K562 (cell line): ENCODE data around the gene RNPEPL1. TPM values are rescaled to one million over a fixed set of nuclear protein-coding genes. Genes with fewer than 3 reads are reported as not detected.

Source experiments
- CREBBP ChIP-seq: IDR thresholded peaks from one replicate; pipeline ENCODE4 v1.6.1; 2012; ENCODE audit warnings: low read depth, mild to moderate bottlenecking, control low read depth, inconsistent platforms, low read length
- FOXA3 ChIP-seq, 2 experiments: fragments of 450-650 bp in 1 of 2; sonication (generic) in 1 of 2; formaldehyde crosslinking; IDR thresholded peaks in 1 of 2; conservative IDR thresholded peaks in 1 of 2; 2 replicates each; pipeline versions ENCODE4 v1.4.0 to v1.8.0; 2020 to 2022; ENCODE audit warnings: mild to moderate bottlenecking in 2 of 2, missing genetic modification reagents in 1 of 2
- GTF2E2 ChIP-seq: fragments of 200-800 bp; sonication (Bioruptor generic); IDR thresholded peaks from 2 replicates; pipeline ENCODE4 v1.6.1; 2016; ENCODE audit warnings: missing genetic modification characterization, missing compliant biosample characterization
- KAT8 ChIP-seq: fragments of 450-650 bp; IDR thresholded peaks from 2 replicates; pipeline ENCODE4 v1.6.1; 2016; ENCODE audit warnings: low read depth, mild to moderate bottlenecking
- NONO ChIP-seq, 2 experiments: fragments of 200-400 bp in 1 of 2; fragments of 450-650 bp in 1 of 2; formaldehyde crosslinking in 1 of 2; IDR thresholded peaks; 2 replicates each; pipeline ENCODE4 v1.6.1; 2017; ENCODE audit warnings: low read depth in 2 of 2, mild to moderate bottlenecking in 2 of 2, moderate library complexity in 2 of 2, low read length in 1 of 2
- ZNF583 ChIP-seq: fragments of 250-450 bp; sonication (Bioruptor Pico); IDR thresholded peaks from 2 replicates; pipeline ENCODE4 v1.4.0; 2020
- ZNF778 ChIP-seq: fragments of 450-650 bp; formaldehyde crosslinking; IDR thresholded peaks from 2 replicates; pipeline ENCODE4 v1.4.0; 2020; ENCODE audit warnings: mild to moderate bottlenecking, moderate library complexity
- polyA plus RNA-seq, 8 experiments: library from polyadenylated mRNA; depleted of rRNA in 4 of 8; stranded (reverse) in 5 of 8; unstranded in 3 of 8; fragments of >200 nt; fragmentation: Nextera tagmentation in 2 of 8; fragmentation: Illumina TruSeq in 1 of 8; extraction: Ambion mirVana in 2 of 8; extraction: Trizol in 1 of 8; gene quantifications; 2 replicates each; pipeline versions ENCODE4 v1.2.1 to v1.2.3, GENCODE V29; 2011 to 2014; ENCODE audit warnings: inconsistent platforms in 1 of 8, missing spikeins in 1 of 8
- total RNA-seq, 7 experiments: library from RNA; depleted of rRNA in 6 of 7; stranded (reverse); fragments of >200 nt in 6 of 7; fragmentation: Illumina TruSeq in 2 of 7; extraction: Trizol in 2 of 7; gene quantifications; 2 replicates each; pipeline versions ENCODE4 v1.2.1 to v1.2.3, GENCODE V29; 2011 to 2021; ENCODE audit warnings: low replicate concordance in 1 of 7
- TF ChIP-seq, protein P1 (sequence below): fragments of 250-450 bp; sonication (Bioruptor Pico); IDR thresholded peaks from 2 replicates; pipeline ENCODE4 v1.4.0; 2020; ENCODE audit warnings: mild to moderate bottlenecking, moderate library complexity, borderline replicate concordance
- TF ChIP-seq, protein P2 (sequence below): fragments of 450-650 bp; IDR thresholded peaks from 2 replicates; pipeline ENCODE4 v1.6.1; 2014; ENCODE audit warnings: low read depth, mild to moderate bottlenecking, moderate library complexity, borderline replicate concordance
- TF ChIP-seq, protein P3 (sequence below), 2 experiments: fragments of 450-650 bp; formaldehyde crosslinking in 1 of 2; IDR thresholded peaks; 2 replicates each; pipeline versions ENCODE4 v1.4.0 to v1.6.1; 2014 to 2020; ENCODE audit warnings: mild to moderate bottlenecking in 2 of 2, borderline replicate concordance in 1 of 2, low read depth in 1 of 2
- TF ChIP-seq, protein P4 (sequence below): IDR thresholded peaks from 2 replicates; pipeline ENCODE4 v1.6.1; 2014; ENCODE audit warnings: antibody characterized with exemption

RNPEPL1 gene
- total and polyA plus RNA-seq, 9 of the 15 experiments (the other 6 are each of a cell fraction or from before 2014, with no cell fraction given), result 0.07 to 38.7 (median 5.6) TPM

DNA sequence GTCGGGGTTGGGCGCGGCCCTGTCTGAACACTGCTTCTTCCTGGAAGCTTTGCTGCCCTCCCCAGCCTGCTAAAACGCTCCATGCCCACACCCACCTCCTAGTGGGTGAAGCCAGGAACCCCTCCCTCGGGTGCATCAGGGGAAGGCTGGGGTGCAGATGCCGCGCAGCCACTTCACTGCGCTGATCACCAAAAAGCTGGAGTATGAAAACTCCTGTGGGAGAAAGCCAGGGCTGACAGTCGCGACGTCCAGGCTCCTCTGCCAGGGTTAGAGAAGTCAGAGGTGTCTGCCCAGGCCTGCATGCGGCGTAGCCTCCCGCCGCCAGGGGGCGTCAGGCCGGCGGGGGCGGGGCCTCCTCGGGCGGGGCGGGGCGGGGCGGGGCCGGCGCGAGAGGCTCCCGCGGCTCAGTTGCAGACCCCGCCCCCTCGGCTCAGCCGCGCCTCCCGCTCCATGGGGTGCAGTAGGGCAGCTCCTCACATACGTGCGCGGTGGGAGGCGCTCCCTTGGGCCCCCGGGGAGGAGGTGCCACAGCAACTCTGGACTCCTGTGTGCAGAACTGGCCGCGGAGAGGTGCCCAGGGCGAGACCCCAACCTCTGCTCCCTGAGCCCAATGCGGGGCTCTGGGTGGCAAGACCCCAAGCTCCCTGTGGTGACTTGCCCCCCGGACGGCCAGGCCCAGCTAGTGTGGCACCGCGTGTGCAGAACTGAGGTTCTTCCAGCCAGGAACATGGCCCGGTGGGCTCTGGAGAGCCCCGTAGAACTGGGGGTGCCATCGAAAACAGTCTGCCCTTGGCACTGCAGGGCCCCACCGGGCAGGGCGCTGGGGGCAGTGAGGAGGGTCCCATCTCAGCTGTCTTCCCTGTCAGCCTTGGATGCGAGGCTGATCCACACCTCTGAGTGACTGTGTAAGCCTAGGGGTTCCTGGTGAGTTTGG lies 1.8 kb upstream of the RNPEPL1 start (continued):
- TF ChIP-seq FOXA3 (CRISPR knock-in tag; conservative IDR thresholded peaks at IDR 0.05 in 1 of 2, IDR thresholded peaks at IDR 0.05 in 1 of 2), result no peak
- TF ChIP-seq ZNF778 (CRISPR knock-in tag), result no peak
- TF ChIP-seq, protein P1, sequence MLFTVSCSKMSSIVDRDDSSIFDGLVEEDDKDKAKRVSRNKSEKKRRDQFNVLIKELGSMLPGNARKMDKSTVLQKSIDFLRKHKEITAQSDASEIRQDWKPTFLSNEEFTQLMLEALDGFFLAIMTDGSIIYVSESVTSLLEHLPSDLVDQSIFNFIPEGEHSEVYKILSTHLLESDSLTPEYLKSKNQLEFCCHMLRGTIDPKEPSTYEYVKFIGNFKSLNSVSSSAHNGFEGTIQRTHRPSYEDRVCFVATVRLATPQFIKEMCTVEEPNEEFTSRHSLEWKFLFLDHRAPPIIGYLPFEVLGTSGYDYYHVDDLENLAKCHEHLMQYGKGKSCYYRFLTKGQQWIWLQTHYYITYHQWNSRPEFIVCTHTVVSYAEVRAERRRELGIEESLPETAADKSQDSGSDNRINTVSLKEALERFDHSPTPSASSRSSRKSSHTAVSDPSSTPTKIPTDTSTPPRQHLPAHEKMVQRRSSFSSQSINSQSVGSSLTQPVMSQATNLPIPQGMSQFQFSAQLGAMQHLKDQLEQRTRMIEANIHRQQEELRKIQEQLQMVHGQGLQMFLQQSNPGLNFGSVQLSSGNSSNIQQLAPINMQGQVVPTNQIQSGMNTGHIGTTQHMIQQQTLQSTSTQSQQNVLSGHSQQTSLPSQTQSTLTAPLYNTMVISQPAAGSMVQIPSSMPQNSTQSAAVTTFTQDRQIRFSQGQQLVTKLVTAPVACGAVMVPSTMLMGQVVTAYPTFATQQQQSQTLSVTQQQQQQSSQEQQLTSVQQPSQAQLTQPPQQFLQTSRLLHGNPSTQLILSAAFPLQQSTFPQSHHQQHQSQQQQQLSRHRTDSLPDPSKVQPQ (CRISPR knock-in tag), result no peak
- TF ChIP-seq KAT8, result no peak
- TF ChIP-seq, protein P2, sequence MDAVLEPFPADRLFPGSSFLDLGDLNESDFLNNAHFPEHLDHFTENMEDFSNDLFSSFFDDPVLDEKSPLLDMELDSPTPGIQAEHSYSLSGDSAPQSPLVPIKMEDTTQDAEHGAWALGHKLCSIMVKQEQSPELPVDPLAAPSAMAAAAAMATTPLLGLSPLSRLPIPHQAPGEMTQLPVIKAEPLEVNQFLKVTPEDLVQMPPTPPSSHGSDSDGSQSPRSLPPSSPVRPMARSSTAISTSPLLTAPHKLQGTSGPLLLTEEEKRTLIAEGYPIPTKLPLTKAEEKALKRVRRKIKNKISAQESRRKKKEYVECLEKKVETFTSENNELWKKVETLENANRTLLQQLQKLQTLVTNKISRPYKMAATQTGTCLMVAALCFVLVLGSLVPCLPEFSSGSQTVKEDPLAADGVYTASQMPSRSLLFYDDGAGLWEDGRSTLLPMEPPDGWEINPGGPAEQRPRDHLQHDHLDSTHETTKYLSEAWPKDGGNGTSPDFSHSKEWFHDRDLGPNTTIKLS, result no peak
- TF ChIP-seq, protein P3, sequence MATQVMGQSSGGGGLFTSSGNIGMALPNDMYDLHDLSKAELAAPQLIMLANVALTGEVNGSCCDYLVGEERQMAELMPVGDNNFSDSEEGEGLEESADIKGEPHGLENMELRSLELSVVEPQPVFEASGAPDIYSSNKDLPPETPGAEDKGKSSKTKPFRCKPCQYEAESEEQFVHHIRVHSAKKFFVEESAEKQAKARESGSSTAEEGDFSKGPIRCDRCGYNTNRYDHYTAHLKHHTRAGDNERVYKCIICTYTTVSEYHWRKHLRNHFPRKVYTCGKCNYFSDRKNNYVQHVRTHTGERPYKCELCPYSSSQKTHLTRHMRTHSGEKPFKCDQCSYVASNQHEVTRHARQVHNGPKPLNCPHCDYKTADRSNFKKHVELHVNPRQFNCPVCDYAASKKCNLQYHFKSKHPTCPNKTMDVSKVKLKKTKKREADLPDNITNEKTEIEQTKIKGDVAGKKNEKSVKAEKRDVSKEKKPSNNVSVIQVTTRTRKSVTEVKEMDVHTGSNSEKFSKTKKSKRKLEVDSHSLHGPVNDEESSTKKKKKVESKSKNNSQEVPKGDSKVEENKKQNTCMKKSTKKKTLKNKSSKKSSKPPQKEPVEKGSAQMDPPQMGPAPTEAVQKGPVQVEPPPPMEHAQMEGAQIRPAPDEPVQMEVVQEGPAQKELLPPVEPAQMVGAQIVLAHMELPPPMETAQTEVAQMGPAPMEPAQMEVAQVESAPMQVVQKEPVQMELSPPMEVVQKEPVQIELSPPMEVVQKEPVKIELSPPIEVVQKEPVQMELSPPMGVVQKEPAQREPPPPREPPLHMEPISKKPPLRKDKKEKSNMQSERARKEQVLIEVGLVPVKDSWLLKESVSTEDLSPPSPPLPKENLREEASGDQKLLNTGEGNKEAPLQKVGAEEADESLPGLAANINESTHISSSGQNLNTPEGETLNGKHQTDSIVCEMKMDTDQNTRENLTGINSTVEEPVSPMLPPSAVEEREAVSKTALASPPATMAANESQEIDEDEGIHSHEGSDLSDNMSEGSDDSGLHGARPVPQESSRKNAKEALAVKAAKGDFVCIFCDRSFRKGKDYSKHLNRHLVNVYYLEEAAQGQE (IDR thresholded peaks at IDR 0.05; ENCODE audit: borderline replicate concordance), result no peak
- TF ChIP-seq, protein P3 (CRISPR knock-in tag; IDR thresholded peaks at IDR 0.05; ENCODE audit: low read depth), result no peak
- TF ChIP-seq ZNF583 (CRISPR knock-in tag), result no peak
- no peak for TF ChIP-seq NONO (IDR thresholded peaks at IDR 0.05; ENCODE audit: low read depth in 2 of 2, low read length in 1 of 2)
- TF ChIP-seq, protein P4, sequence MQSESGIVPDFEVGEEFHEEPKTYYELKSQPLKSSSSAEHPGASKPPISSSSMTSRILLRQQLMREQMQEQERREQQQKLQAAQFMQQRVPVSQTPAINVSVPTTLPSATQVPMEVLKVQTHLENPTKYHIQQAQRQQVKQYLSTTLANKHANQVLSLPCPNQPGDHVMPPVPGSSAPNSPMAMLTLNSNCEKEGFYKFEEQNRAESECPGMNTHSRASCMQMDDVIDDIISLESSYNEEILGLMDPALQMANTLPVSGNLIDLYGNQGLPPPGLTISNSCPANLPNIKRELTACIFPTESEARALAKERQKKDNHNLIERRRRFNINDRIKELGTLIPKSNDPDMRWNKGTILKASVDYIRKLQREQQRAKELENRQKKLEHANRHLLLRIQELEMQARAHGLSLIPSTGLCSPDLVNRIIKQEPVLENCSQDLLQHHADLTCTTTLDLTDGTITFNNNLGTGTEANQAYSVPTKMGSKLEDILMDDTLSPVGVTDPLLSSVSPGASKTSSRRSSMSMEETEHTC, result no peak
- no peak for TF ChIP-seq CREBBP
- no peak for TF ChIP-seq GTF2E2 (tag)
